GM12801 (cell line): ENCODE results near the gene COMMD1.

Source experiments
- CTCF ChIP-seq: IDR thresholded peaks from one replicate; pipeline ENCODE4 v1.5.1; 2011; ENCODE audit warnings: control low read depth; ENCODE audit not compliant: insufficient read length; ENCODE audit errors: extremely low read depth

Gene COMMD1

GRCh38 chr2:62040926-62041325 is 135.5 kb downstream of the COMMD1 start:
- no peak for TF ChIP-seq CTCF

- TF ChIP-seq CTCF = no peak
These were observed 136.9 kb downstream of the COMMD1 start for GRCh38 chr2:62042400-62042799.

- no peak for TF ChIP-seq CTCF
These were observed 137.5 kb downstream of the COMMD1 start for GRCh38 chr2:62042944-62043343.

GRCh38 chr2:62045017-62045543 is 139.6 kb downstream of the COMMD1 start:
- no peak for TF ChIP-seq CTCF

GRCh38 chr2:62046141-62046540 is 140.7 kb downstream of the COMMD1 start:
- TF ChIP-seq CTCF = no peak

- no peak for TF ChIP-seq CTCF
These were observed 145.1 kb downstream of the COMMD1 start for GRCh38 chr2:62050456-62051045.

- TF ChIP-seq CTCF = no peak
These were observed 148.7 kb downstream of the COMMD1 start for GRCh38 chr2:62054029-62054791.
